GM18867 (cell line): Measurements from ENCODE around the gene TRPV4.

Source experiments
- ATAC-seq: cut with Tn5 transposase; IDR thresholded peaks from one replicate; pipeline ENCODE4 v1.9.1; 2021; ENCODE audit warnings: mild to moderate bottlenecking, moderate library complexity; ENCODE audit not compliant: unreplicated experiment

Gene TRPV4

DNA sequence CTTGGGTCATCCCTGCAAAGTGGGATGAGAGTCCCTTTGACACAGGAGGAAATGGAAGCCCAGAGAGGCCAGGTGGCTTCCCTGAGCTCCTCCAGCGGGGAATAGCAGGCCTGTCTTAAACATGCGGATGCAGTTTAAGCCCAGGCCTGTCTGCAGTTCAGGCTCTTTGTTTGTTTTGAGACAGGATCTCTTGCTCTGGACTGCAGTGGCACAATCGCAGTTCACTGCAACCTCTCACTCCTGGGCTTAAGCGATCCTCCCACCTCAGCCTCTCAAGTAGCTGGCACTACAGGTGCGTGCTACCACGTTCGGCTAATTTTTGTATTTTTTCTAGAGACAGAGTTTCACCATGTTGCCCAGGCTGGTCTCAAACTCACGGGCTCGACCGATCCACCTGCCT, 3.5 kb downstream of the TRPV4 start:
- ATAC-seq = no peak

DNA sequence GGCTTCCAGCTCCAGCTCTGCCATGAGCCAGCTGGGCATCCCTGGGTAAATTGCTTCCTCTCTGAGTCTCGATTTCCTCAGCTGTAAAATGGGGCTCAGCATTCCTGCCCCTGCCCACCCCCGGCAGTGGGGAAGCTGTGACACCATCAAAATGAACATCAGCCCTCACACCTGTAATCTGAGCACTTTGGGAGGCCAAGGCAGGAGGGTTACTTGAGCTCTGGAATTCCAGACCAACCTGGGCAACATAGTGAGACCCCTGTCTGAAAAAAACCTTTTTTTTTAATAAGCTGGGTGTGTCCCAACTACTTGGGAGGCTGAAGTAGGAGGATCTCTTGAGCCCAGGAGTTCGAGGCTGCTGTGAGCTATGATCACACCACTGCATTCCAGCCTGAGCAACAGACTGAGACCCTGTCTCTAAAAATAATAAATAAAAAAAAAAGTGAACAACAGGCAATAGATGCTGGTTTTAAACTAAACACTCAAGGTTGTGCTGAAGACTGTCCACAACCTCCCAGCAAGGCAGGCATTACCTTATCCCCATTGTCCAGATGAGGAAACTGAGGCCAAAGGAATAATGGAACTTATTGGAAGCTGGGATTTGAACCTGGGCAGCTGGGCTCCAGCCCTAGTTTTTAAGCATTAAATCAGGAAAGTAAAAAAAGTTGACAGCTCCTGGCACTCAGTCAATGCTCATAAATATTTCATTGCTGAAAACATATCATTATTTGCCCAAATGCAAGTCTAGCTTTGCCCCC, 4.3 kb downstream of the TRPV4 start:
- ATAC-seq = no peak

DNA sequence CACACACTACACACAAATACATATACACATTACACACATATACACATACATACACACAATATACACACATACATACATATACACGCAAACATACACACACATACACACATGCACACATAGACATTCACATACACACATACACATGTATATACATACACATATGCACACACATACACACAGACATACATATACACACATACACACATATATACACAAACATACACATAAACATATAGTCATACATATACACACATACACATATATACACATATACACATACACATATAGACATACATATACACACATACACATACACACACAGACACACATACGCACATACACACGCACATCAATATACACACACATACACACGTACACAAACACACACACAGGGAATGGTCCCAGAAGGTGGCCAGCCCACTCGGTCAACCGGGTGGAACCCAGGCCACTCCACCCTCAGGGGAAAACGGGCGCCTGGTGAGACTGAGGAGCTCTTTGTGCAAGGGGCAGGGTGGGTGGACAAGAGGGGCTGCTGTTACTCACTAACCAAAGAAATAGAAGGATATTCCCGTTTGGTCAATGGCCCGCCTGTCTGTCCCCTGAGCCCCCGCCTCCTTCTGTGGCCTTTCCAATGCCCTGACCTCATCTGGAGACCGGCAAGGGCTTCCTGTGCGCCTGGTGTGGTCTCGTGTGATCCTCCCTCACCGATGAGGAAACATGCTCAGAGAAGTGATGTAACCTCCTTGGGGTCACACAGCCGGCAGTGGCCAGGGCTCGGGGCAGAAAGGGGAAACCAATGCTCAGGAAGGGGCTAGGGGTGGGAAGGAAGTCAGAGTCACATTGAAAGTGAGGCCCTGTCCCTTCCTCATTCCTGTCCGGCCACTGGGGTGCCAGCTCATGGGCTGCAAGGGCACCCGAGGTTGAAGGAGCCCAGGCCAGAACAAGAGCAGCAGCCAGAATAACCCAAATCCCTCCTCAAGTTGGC, 5.3 kb downstream of the TRPV4 start:
- no peak for ATAC-seq

DNA sequence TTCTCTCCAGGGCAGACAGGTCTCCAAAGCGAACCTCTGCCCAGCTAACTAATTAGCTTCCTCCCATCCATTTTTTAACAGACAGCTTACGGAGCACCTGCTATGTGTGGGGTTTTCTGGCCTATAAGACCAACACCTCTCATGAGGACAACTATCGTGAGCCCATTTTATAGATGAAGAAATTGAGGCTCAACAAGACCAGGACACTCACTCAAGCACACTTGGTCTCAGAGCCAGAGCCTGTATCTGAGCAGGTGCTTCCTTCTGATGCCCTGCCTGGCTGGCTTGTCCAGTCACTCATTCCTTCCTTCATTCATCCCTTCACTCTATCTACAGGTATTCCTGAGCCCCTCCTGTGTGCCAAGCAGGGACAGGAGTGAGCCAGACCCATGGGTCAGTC, 6.1 kb downstream of the TRPV4 start:
- no peak for ATAC-seq

DNA sequence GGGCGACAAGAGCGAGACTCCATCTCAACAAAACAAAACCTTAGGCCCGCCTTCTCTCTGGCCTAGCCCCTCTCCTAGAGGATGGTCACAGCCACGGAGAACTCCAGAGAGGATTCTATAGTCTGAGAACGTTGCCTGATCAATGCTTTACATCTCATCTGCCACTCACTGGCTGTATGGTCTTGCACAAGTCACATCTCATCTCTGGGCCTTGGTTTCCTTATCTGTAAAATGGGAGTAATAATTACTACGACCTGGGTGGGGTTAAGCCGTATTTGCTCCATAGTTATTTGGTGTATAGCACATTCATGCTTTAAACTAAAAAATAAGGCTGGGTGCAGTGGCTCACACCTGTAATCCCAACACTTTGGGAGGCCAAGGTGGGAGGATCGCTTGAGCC, 8.5 kb downstream of the TRPV4 start:
- no peak for ATAC-seq

DNA sequence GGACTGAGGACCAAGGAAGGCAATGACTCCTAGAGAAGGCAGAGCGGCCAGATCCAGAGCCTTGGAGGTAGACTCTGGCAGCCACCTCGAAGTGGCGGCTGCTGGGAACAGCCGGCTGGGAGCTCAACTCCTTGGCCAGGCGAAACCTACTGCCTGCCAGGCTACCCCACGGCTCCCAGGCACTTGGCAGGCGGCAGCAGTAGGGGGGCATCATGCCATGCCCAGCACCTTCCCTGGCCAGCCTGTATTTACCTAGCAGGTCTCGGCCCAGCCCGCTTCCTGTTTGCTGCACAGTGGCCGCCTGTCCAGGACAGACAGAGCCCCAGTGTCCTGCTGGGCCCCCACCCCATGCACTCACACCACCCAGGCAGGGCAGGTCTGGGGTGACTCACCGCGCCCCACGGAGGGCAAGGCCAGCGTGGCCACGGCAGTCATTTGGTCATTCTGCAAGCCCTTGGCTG, 10.2 kb downstream of the TRPV4 start:
- ATAC-seq = no peak

DNA sequence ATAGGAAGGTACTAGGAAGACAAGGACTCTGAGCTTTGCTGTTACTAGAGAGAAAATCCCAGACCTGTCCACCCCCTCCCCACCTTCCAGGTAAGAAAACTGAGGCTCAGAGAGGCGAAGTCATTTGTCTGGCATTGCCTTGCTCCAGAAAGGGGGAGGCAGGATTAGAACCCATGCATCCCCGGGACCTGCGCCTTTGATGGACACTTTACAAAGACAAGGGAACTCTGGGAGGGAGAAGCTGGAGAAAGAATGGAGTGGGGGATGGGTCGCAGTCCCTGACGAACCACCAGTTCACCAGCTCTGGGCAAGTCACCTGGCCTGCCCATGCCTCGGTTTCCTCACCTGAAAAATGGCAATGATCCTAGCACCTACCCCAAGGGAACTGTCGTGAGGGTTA, 10.8 kb downstream of the TRPV4 start:
- no peak for ATAC-seq

DNA sequence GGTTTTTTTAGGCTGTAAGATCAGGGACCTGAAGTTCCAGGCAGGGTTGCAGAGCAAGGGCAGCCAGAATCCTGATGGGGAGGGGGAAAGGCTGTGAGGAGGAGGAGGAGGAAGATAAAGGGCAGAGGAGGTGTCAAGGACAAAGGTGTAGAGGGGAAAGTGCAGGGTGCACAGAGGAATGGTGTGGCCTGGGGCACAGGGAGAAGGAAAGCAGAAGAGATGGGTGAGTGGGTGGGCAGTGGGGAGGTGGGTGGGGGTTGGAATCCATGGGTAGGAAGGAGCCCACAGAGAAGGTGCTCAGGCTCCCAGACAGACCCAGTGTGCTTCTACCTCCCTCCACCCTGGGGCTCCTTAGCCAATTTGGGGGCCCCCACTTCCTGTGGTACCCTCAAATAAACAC, 11.2 kb downstream of the TRPV4 start:
- ATAC-seq = no peak

DNA sequence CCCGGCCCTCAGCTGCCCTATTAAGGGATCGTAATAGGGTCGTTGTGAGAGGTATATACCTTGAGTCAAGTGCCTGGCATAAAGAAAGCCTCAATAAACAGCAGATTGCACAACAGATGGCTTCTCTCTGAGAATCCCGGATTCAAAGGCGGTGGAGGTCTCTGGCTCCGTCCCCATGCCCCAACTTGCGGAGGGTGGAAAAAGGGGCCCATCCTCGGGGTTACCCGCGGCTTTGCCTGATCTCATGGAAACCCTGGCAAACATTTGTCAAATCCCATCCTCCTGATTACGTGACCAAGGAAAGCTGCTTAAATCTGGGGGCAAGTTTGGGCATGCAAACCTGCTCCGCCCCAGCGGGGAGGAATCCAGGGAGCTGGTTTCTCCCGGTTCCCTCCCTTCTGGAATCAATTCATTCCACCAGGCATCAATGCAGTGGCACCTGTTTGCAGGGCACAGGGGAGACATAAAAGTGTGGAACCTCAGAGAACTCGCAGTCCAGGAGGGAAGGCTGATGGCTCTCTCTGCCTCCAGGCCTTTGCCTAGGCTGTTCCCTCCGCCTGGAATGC, 12.3 kb downstream of the TRPV4 start:
- ATAC-seq = no peak

DNA sequence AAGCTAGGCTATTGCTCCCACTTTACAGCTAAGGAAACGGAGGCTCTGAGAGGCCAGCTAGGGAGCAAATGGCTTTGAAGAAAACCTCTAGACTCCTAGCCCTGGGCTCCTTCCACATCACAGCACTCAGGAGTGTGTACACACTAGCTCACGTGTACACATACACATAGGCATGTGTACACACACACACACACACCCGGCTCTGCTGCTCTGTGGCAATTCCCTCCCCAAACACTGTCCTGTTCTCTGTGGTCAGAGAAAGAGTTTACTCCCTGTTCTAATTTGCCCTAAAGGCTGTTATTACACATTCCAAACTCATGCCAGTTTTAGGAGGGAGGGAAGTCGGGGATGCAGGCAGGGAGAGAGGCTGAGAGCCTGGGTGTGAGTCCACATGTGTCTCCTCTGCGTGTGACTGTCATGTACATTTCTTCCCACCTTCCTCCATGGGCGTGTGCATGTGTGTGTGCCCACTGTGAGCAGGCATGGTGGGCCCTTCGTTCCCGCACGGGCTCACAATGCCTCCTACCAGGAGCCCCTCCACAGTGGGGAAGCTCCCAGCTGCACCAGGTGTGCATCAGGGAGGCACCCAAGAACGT, 14.2 kb downstream of the TRPV4 start:
- no peak for ATAC-seq

DNA sequence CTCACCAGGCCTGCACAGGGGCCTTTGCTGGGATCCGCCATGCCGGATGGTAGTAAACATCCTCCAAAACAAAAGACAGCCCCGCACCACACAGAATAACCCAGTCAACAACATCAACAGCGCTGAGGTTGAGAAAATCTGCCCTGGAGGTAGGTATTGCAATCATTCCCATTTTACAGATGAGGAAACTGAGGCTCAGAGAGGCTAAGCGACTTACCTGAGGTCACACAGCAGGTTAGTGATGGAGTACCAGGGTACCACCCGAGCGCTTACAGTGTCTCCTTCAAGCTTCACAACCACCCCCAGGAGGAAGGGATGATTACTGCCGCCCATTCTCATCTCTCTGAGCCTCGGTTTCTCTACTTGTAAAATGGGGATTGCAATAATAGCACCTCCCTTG, 14.9 kb downstream of the TRPV4 start:
- no peak for ATAC-seq

DNA sequence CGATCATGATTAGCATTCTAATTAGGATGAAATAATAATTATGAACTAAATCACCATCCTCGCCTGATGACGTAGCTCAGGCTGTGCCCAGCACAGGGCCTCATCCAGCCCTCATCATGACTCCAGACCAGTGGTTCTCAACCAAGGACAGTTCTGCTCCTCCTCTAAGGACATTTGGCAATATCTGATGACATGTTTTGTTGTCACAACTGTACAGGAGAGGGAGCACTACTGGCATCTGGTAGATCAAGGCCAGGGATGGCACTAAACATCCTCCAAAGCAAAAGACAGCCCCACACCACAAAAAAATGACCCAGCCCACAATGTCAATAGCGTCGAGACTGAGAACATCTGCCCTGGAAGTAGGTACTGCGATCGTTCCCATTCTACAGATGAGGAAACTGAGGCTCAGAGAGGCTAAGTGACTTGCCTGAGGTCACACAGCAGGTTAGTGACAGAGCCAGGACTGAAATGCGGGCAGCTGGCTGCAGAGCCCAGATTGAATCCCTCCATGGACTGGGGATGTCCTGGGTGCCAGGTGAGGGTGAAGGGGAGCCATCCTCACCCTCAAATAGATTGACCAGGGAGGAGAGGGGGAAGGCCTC, 15.5 kb downstream of the TRPV4 start:
- no peak for ATAC-seq

DNA sequence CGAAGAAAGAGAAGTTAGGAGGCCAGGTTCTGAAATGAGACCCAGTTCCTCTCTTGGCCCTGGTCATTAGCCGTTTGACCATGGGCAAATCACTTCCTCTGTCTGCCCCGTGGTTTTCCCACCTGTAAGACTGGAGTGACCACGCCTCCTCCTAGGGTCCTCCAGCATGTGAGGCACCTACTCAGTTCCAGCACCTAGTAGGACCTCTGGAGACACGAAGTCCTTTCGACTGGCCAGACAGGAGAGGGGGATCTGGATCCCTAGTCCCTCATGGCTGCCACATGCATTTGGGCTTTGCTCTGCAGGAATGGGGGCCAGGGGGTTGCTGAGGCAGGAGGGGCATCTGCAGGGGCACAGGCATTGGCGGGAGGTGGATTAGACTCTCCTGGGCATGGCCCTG, 16.3 kb downstream of the TRPV4 start:
- no peak for ATAC-seq

DNA sequence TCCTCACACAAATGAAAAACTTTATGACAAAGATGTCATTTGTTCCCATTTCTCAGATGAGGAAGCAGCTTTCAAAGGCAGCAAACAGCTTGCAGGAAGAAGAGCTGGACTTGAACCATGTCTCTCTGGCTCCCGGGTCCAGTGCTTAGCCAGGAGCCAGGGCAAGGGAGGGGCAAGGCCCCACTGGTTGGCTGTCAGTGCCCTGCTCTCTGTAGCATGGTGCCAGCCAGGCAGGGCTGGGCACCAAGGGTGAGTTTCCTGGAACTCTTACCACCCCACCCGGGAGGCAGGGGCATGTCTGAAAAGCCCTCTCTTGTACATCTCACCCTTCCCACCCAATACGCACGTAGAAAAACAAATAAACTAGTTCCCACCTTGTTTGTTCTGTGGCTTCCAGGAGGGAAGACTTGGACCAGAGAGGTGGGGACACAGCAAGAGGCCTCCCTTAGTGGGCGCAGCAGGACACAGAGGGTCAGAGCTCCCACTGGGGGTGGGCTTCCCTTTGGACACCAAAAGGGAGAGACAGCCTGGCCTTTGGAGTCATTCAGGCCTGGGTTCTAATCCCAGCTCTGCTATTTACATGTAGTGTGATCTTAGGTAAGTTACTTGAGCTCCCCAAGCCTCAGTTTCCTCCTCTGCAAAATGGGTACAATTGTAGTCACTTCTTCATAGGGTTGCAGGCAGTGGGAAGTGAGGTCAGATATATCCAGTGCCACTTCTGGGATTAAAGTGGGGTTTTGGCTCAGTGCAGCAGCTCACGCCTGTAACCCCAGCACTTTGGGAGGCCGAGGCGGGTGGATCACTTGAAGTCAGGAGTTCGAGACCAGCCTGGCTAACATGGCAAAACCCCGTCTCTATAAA, 17.2 kb downstream of the TRPV4 start:
- no peak for ATAC-seq

DNA sequence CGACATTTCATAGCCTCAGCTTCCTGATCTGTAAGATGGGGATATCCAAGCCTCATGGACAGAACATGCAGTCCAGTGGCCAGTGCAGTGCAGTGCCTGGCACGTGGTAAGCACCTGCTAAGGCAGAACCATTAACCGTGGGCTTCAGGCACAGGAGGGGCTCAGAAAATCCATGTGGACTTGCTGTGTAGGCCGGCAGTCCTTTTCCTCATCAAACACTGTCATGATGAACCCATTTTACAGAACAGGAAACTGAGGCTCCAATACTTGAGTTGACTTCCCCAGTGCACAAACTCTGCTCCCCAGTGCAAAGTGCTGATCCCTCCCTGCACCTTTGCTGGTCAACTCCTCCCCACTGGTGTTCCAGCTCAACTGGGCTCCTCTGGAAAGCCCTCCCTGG, 18.0 kb downstream of the TRPV4 start:
- ATAC-seq = no peak

DNA sequence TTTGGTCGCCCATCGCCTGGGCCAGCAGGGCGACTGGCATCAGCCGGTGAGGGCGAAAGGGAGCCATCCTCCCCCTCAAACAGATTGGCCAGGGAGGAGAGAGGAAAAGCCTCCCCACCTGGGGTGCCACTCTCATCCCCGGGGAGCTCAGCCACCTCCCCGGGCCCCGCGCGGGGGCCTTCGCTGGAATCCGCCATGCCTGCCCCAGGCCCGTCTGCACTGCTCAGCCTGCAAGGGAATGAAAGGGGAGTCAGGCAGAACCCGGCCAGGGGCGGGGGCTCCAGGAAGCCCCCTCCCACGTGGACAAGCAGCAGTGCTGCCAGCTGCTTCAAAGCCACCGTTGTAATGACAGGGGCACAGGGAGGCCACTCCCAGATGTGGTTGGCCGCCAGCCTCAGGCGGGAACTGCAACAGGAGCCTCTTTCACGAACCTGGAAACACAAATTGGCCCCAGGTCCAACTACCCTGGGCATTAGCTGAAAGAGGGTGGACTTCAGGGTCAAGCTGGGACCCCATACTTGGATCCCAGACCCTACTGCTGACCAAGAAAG, 18.5 kb downstream of the TRPV4 start:
- no peak for ATAC-seq

DNA sequence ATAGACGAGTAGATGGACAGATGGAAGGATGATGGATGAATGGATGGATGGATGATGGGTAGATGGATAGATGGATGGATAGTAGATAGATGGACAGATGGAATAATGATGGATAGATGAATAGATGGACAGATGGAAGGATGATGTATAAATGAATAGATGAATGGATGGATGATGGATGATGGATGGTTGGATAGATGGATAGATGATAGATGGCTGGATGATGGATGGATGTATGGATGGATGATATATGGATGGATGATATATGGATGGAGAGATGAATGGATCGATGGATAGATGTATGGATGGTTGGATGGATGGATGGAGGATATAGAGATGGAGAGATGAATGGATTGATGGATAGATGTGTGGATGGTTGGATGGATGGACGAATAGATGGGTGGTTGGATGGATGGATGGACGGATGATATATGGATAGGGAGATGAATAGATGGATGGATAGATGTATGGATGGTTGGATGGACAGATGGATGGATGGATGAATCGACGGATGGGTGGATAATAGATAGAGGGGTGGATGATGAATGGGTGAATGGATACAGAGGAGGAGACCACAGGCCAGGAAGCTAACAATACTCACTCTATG, 19.3 kb downstream of the TRPV4 start:
- no peak for ATAC-seq

DNA sequence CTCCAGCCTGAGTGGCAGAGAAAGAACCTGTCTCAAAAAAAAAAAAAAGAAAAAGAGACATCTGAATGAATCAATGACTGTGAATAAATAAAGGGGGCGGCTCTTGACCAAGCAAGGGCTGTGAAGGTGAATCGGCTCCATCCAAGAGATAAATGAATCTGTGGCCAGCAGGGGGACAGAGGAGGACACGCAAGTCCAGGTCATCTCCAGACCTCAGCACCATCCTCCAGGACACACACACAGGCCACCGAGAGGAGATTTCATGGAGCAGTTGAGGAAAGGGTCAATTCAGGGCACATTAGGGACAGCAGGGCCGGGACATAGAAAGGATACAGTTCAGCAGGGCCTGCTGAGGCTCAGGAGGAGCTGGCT, 21.6 kb downstream of the TRPV4 start:
- ATAC-seq = no peak

DNA sequence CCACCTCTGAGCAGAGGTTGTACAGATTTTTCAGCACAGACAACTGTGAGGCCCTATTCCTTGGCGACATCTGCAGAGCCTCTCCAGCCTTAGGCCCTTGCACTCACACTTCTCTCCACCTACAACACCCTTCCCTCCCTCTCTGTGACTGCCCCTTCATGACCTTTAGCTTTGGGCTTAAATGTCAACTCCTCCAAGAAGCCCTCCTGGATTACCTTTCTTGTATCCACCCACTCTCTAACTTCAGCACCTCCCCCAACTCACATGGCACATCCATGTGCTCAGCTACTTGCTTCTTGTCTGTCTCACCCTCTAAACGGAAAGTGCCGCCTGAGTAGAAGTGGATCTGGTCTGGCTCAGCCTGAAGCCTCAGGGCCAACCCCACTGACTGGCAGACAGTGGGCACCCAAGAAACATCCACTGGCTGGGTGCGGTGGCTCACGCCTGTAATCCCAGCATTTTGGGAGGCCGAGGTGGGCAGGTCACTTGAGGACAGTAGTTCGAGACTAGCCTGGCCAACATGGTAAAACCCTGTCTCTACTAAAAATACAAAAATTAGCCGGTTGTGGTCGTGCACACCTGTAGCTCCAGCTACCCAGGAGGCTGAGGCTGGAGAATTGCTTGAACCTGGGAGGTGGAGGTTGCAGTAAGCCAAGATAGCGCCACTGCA, 22.1 kb downstream of the TRPV4 start:
- ATAC-seq = no peak
